Tibial nerve (tissue), 4 donors: Measurements from ENCODE around the gene TMEM63C. TPM values are rescaled to one million over a fixed set of nuclear protein-coding genes. Genes with fewer than 3 reads are reported as not detected.

Experiments
- DNase-seq, 2 donors: peaks; one replicate each; pipeline ENCODE4 v3.0.0-alpha.2; 2019; ENCODE audit warnings: low spot score in 2 of 2
- H3K27ac ChIP-seq, 4 donors: fragments of 200-600 bp; sonication (generic) in 3 of 4; one replicate each; pipeline ENCODE4 v1.5.1; 2017 to 2019; ENCODE audit warnings: mild to moderate bottlenecking in 1 of 4
- H3K27me3 ChIP-seq, 2 donors: fragments of 200-600 bp; sonication (generic) in 1 of 2; one replicate each; pipeline versions ENCODE4 v1.5.1 to v1.6.0; 2017 to 2019
- H3K36me3 ChIP-seq, 3 donors: fragments of 200-600 bp; sonication (generic); one replicate each; pipeline ENCODE4 v1.5.1; 2018 to 2019
- H3K4me1 ChIP-seq, 4 donors: fragments of 200-600 bp; sonication (generic) in 3 of 4; one replicate each; pipeline ENCODE4 v1.5.1; 2017 to 2019
- H3K4me3 ChIP-seq, 4 donors: fragments of 200-600 bp; sonication (generic) in 3 of 4; one replicate each; pipeline ENCODE4 v1.5.1; 2017 to 2019; ENCODE audit warnings: mild to moderate bottlenecking in 1 of 4, moderate library complexity in 1 of 4
- H3K9me3 ChIP-seq, 4 donors: fragments of 200-600 bp; sonication (generic) in 3 of 4; one replicate each; pipeline ENCODE4 v1.5.1; 2017 to 2019
- CTCF ChIP-seq, 5 experiments: fragments of 200-600 bp in 3 of 5; fragments of 450-650 bp in 2 of 5; sonication (generic) in 3 of 5; IDR thresholded peaks; one replicate each; pipeline ENCODE4 v1.5.1; 2016 to 2019; ENCODE audit warnings: antibody characterized with exemption in 5 of 5, mild to moderate bottlenecking in 3 of 5, moderate library complexity in 2 of 5
- EP300 ChIP-seq, 2 donors: sonication (generic); formaldehyde crosslinking; IDR thresholded peaks; one replicate each; pipeline ENCODE4 v1.6.1; 2017; ENCODE audit warnings: antibody characterized with exemption in 2 of 2, mild to moderate bottlenecking in 1 of 2
- POLR2A ChIP-seq, 2 donors: fragments of 450-650 bp; IDR thresholded peaks; one replicate each; pipeline ENCODE4 v1.6.1; 2017; ENCODE audit warnings: antibody characterized with exemption in 2 of 2, mild to moderate bottlenecking in 2 of 2, moderate library complexity in 2 of 2
- WGBS, 2 donors: methylation state at CpG; one replicate each; pipeline ENCODE4 v1.1.5; 2018; 5-methylcytosine and 5-hydroxymethylcytosine counted together
- total RNA-seq, 4 donors: library from RNA; depleted of rRNA; stranded (reverse); fragments of >200 nt; gene quantifications; one replicate each; pipeline ENCODE4 v1.1.0, GENCODE V29; 2016

Gene TMEM63C
- total RNA-seq, 4 donors from 2014 or later: not detected

- Histone ChIP-seq H3K4me1 (peaks cover 0 to 13% (median 3%) of the 10 kb centered on the region in 4 donors), H3K4me3 (peak overlapping the region in 1 of 4 donors; percentile 31), H3K9me3 (no peaks in the 10 kb centered on the region), H3K27ac (no peak overlapping the region), H3K27me3 (peaks cover 0 to 44% of the 10 kb centered on the region in 2 donors), H3K36me3 (no peaks in the 10 kb centered on the region)
- no peak for DNase-seq
- 46% methylated on average over 12 of the region's 12 CpGs for WGBS, 2 donors
- TF ChIP-seq POLR2A (IDR thresholded peaks at IDR 0.05) (no peak), CTCF (IDR thresholded peaks at IDR 0.05) (no peak), EP300 (IDR thresholded peaks at IDR 0.05) (no peak)
These were observed 634 bp upstream of the TMEM63C start for GRCh38 chr14:77180726-77181602.

- no peak for TF ChIP-seq POLR2A (IDR thresholded peaks at IDR 0.05)
- Histone ChIP-seq H3K4me3 (no peak overlapping the region), H3K4me1 (peaks cover 0 to 13% (median 3%) of the 10 kb centered on the region in 4 donors), H3K9me3 (no peaks in the 10 kb centered on the region), H3K27me3 (peaks cover 0 to 44% of the 10 kb centered on the region in 2 donors), H3K36me3 (no peaks in the 10 kb centered on the region), H3K27ac (no peak overlapping the region)
- WGBS, 2 donors: 67 to 74% methylated on average over 5 of the region's 5 CpGs
- no peak for DNase-seq
These were observed 2.3 kb downstream of the TMEM63C start for GRCh38 chr14:77183896-77184295.

- Histone ChIP-seq H3K4me1 (peaks cover 0 to 13% (median 3%) of the 10 kb centered on the region in 4 donors), H3K9me3 (no peaks in the 10 kb centered on the region), H3K27ac (no peak overlapping the region), H3K36me3 (no peaks in the 10 kb centered on the region), H3K4me3 (no peak overlapping the region), H3K27me3 (peaks cover 0 to 44% of the 10 kb centered on the region in 2 donors)
- WGBS, 2 donors: 41 to 44% methylated on average over 11 of the region's 11 CpGs
- no peak for DNase-seq
- no peak for TF ChIP-seq EP300 (IDR thresholded peaks at IDR 0.05)
- TF ChIP-seq POLR2A (IDR thresholded peaks at IDR 0.05): no peak
- TF ChIP-seq CTCF (IDR thresholded peaks at IDR 0.05): no peak
These were observed 2.9 kb downstream of the TMEM63C start for GRCh38 chr14:77184396-77185092.

GRCh38 chr14:77185093-77185465 is 3.5 kb downstream of the TMEM63C start:
- WGBS, 2 donors: 69 to 73% methylated on average over 2 of the region's 2 CpGs
- no peaks in the 10 kb centered on the region for H3K9me3 ChIP-seq
- H3K4me1 ChIP-seq: peaks cover 0 to 13% (median 3%) of the 10 kb centered on the region in 4 donors
- no peak overlapping the region for H3K4me3 ChIP-seq
- DNase-seq: no peak
- TF ChIP-seq CTCF (IDR thresholded peaks at IDR 0.05) (no peak), POLR2A (IDR thresholded peaks at IDR 0.05) (no peak), EP300 (IDR thresholded peaks at IDR 0.05) (no peak)
- no peaks in the 10 kb centered on the region for H3K36me3 ChIP-seq
- peaks cover 0 to 44% of the 10 kb centered on the region in 2 donors for H3K27me3 ChIP-seq
- H3K27ac ChIP-seq: no peak overlapping the region

- no peaks in the 10 kb centered on the region for H3K9me3 ChIP-seq
- H3K27ac ChIP-seq: no peak overlapping the region
- H3K4me1 ChIP-seq: peaks cover 0 to 6% (median under 1%) of the 10 kb centered on the region in 4 donors
- TF ChIP-seq EP300 (IDR thresholded peaks at IDR 0.05) (no peak), CTCF (IDR thresholded peaks at IDR 0.05) (no peak), POLR2A (IDR thresholded peaks at IDR 0.05) (no peak)
- H3K36me3 ChIP-seq: no peaks in the 10 kb centered on the region
- DNase-seq: no peak
- 41 to 45% methylated on average over 14 to 15 of the region's 15 CpGs for whole genome bisulfite sequencing, 2 donors
- H3K4me3 ChIP-seq: no peak overlapping the region
- peaks cover 0 to 27% of the 10 kb centered on the region in 2 donors for H3K27me3 ChIP-seq
These were observed 5.5 kb downstream of the TMEM63C start for GRCh38 chr14:77186911-77187648.
